ENCODE results near the gene ACAA1. TPM values are rescaled to one million over a fixed set of nuclear protein-coding genes. Genes with fewer than 3 reads are reported as not detected.

Gene ACAA1
- total and polyA plus RNA-seq, 2 experiments from 2014 or later, result 141 to 250 TPM

DNA sequence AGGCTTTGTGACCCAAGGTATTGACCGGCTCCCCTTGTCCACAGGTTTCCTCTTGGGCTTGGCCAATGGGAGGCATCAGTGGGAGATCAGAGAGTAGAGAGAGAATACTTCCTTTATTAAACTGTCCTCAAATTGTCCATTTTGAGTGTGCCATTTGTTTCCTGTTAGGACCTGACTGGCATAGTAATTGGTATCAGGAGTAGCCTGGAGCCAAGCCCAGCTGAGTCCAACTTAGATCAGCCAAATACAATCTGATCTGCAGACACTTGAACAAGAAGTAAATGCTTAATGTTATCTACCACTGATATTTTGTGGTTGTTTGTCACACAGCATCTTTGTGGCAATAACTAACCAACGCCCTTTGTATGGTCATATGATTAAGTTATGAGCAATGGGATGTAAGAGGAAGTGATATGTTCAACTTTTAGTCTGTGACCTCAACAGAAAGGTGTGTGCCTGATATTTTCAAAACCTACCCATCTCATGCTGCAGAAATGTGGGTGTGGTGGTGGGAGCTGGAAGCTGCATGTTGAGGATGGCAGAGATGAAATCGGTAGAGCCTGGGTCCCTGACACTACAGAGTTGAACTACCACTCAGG is 14.8 kb upstream of the ACAA1 start:
- H3K27ac ChIP-seq, result peak overlapping the region; percentile 32
- H3K36me3 ChIP-seq (replicated peaks; ENCODE audit: insufficient read depth, low read depth), result no peaks in the 10 kb centered on the region
- H4K20me1 ChIP-seq (ENCODE audit: insufficient read depth, poor library complexity, severe bottlenecking), result no peaks in the 10 kb centered on the region
- WGBS (ENCODE audit: low lambda C conversion rate, missing lambda C conversion rate), result 98% methylated on average over 3 of the region's 3 CpGs
- H3K4me3 ChIP-seq, result no peak overlapping the region
- no peaks in the 10 kb centered on the region for H3K9me2 ChIP-seq (replicated peaks; ENCODE audit: insufficient read depth)
- no peaks in the 10 kb centered on the region for H3K9me3 ChIP-seq (ENCODE audit: low read depth)
- no peak for TF ChIP-seq EZH2phosphoT487 (IDR thresholded peaks at IDR 0.05; ENCODE audit: low read depth, severe bottlenecking, unreplicated experiment)
- no peak for TF ChIP-seq EZH2 (IDR thresholded peaks at IDR 0.05; ENCODE audit: borderline replicate concordance)
- TF ChIP-seq CTCF (IDR thresholded peaks at IDR 0.05; ENCODE audit: poor library complexity), result no peak
- no peaks in the 10 kb centered on the region for H3K79me2 ChIP-seq
- H3K27me3 ChIP-seq, result no peaks in the 10 kb centered on the region
- no peak overlapping the region for H2AFZ ChIP-seq
- DNase-seq (ENCODE audit: low spot score), result no peak
- no peaks in the 10 kb centered on the region for H3K4me1 ChIP-seq (ENCODE audit: insufficient read depth)
- H3K4me2 ChIP-seq, result no peak overlapping the region

GRCh38 chr3:38150780-38151528 is 14.0 kb upstream of the ACAA1 start:
- no peaks in the 10 kb centered on the region for H3K9me2 ChIP-seq (replicated peaks; ENCODE audit: insufficient read depth)
- no peaks in the 10 kb centered on the region for H3K79me2 ChIP-seq
- H3K27me3 ChIP-seq, result no peaks in the 10 kb centered on the region
- no peak overlapping the region for H3K4me3 ChIP-seq
- H3K36me3 ChIP-seq (replicated peaks; ENCODE audit: insufficient read depth, low read depth), result no peaks in the 10 kb centered on the region
- no peak overlapping the region for H3K4me2 ChIP-seq
- H3K9me3 ChIP-seq (ENCODE audit: low read depth), result no peaks in the 10 kb centered on the region
- DNase-seq (ENCODE audit: low spot score), result no peak
- 80% methylated on average over 3 of the region's 3 CpGs for WGBS (ENCODE audit: low lambda C conversion rate, missing lambda C conversion rate)
- no peak overlapping the region for H2AFZ ChIP-seq
- TF ChIP-seq EZH2 (IDR thresholded peaks at IDR 0.05; ENCODE audit: borderline replicate concordance) (no peak), CTCF (IDR thresholded peaks at IDR 0.05; ENCODE audit: poor library complexity) (peak; percentile 17)
- H4K20me1 ChIP-seq (ENCODE audit: insufficient read depth, poor library complexity, severe bottlenecking), result no peaks in the 10 kb centered on the region
- H3K4me1 ChIP-seq (ENCODE audit: insufficient read depth), result no peaks in the 10 kb centered on the region
- no peak overlapping the region for H3K27ac ChIP-seq

- Histone ChIP-seq H3K36me3 (replicated peaks; ENCODE audit: insufficient read depth, low read depth) (no peaks in the 10 kb centered on the region), H3K9me2 (replicated peaks; ENCODE audit: insufficient read depth) (no peaks in the 10 kb centered on the region), H3K4me1 (ENCODE audit: insufficient read depth) (no peaks in the 10 kb centered on the region), H3K79me2 (no peaks in the 10 kb centered on the region), H3K9me3 (ENCODE audit: low read depth) (no peaks in the 10 kb centered on the region), H3K4me2 (no peak overlapping the region), H3K4me3 (no peak overlapping the region), H3K27ac (no peak overlapping the region), H4K20me1 (ENCODE audit: insufficient read depth, poor library complexity, severe bottlenecking) (no peaks in the 10 kb centered on the region), H3K27me3 (no peaks in the 10 kb centered on the region), H2AFZ (no peak overlapping the region)
- no peak for DNase-seq (ENCODE audit: low spot score)
- TF ChIP-seq EZH2 (IDR thresholded peaks at IDR 0.05; ENCODE audit: borderline replicate concordance) (no peak), EZH2phosphoT487 (IDR thresholded peaks at IDR 0.05; ENCODE audit: low read depth, severe bottlenecking, unreplicated experiment) (no peak), CTCF (IDR thresholded peaks at IDR 0.05; ENCODE audit: poor library complexity) (no peak)
- WGBS (ENCODE audit: low lambda C conversion rate, missing lambda C conversion rate), result 48% methylated on average over 3 of the region's 3 CpGs
These were observed 12.8 kb upstream of the ACAA1 start for GRCh38 chr3:38149708-38150107.
